NCI-H146 treated with DMSO at 0.1 percent for 48 hours (cell line): ENCODE data around the gene PACSIN3.
"Not testable (repeated sequence)": the region's sequence is repeated elsewhere in the genome, so short reads cannot be mapped to it uniquely, and the experiment has no call there.

Experiments used
- DNase-seq: peaks from one replicate; lab custom pipeline; 2025; ENCODE audit not compliant: unreplicated experiment; lab: John Stamatoyannopoulos, UW

Gene PACSIN3

GRCh38 chr11:47186076-47186699 lies at the start of gene PACSIN3:
Gene PACSIN3 (minus strand): TSS chr11:47186434. CDS start chr11:47182727, 3,707 bp downstream.
- no peak for DNase-seq

- no peak for DNase-seq
Measured at GRCh38 chr11:47235163-47235562, 48.9 kb upstream of the PACSIN3 start.

GRCh38 chr11:47234669-47235100 lies 48.5 kb upstream of the PACSIN3 start:
- DNase-seq = no peak

- DNase-seq = no peak
Measured at GRCh38 chr11:47233989-47234668, 47.9 kb upstream of the PACSIN3 start.

GRCh38 chr11:47233051-47233450 lies 46.8 kb upstream of the PACSIN3 start:
- DNase-seq = no peak

GRCh38 chr11:47229161-47229560 lies 42.9 kb upstream of the PACSIN3 start:
- DNase-seq = no peak

- no peak for DNase-seq
Measured at GRCh38 chr11:47225552-47226400, 39.5 kb upstream of the PACSIN3 start.

- no peak for DNase-seq
Measured at GRCh38 chr11:47222696-47223095, 36.5 kb upstream of the PACSIN3 start.

- DNase-seq = no peak
Measured at GRCh38 chr11:47220401-47220821, 34.2 kb upstream of the PACSIN3 start.

- no peak for DNase-seq
Measured at GRCh38 chr11:47216121-47216798, 30.0 kb upstream of the PACSIN3 start.

GRCh38 chr11:47215366-47215910 lies 29.2 kb upstream of the PACSIN3 start:
- peak; percentile 71 for DNase-seq

GRCh38 chr11:47213950-47214565 lies 27.8 kb upstream of the PACSIN3 start:
- DNase-seq = peak; percentile 77

- DNase-seq = no peak
Measured at GRCh38 chr11:47212938-47213337, 26.7 kb upstream of the PACSIN3 start.

GRCh38 chr11:47208628-47209027 lies 22.4 kb upstream of the PACSIN3 start:
- no peak for DNase-seq

- DNase-seq = not testable (repeated sequence)
Measured at GRCh38 chr11:47208008-47208552, 21.8 kb upstream of the PACSIN3 start.

- DNase-seq = no peak
Measured at GRCh38 chr11:47207459-47207858, 21.2 kb upstream of the PACSIN3 start.

GRCh38 chr11:47206577-47206976 lies 20.3 kb upstream of the PACSIN3 start:
- DNase-seq = not testable (repeated sequence)

- no peak for DNase-seq
Measured at GRCh38 chr11:47204637-47204989, 18.4 kb upstream of the PACSIN3 start.

GRCh38 chr11:47202576-47202975 lies 16.3 kb upstream of the PACSIN3 start:
- no peak for DNase-seq

GRCh38 chr11:47201015-47201414 lies 14.8 kb upstream of the PACSIN3 start:
- no peak for DNase-seq
